Sigmoid colon (tissue), 7 donors: Measurements from ENCODE around the gene OR10A6. TPM values are rescaled to one million over a fixed set of nuclear protein-coding genes. Genes with fewer than 3 reads are reported as not detected.

Source experiments
- DNase-seq: peaks from one replicate; pipeline ENCODE4 v3.0.0-alpha.2; 2019
- H3K27ac ChIP-seq, 4 donors: fragments of 200-600 bp; sonication (generic); one replicate each; pipeline ENCODE4 v1.5.1; 2016 to 2019; ENCODE audit warnings: mild to moderate bottlenecking in 1 of 4
- H3K27me3 ChIP-seq, 3 donors: fragments of 200-600 bp; sonication (generic); one replicate each; pipeline ENCODE4 v1.5.1; 2019; ENCODE audit warnings: mild to moderate bottlenecking in 1 of 3
- H3K36me3 ChIP-seq, 4 donors: fragments of 200-600 bp; sonication (generic); one replicate each; pipeline ENCODE4 v1.5.1; 2016 to 2019
- H3K4me1 ChIP-seq, 4 donors: fragments of 200-600 bp; sonication (generic); one replicate each; pipeline ENCODE4 v1.5.1; 2017 to 2019
- H3K4me3 ChIP-seq, 4 donors: fragments of 200-600 bp; sonication (generic); one replicate each; pipeline ENCODE4 v1.5.1; 2017 to 2019; ENCODE audit warnings: mild to moderate bottlenecking in 2 of 4, moderate library complexity in 1 of 4
- H3K9me3 ChIP-seq, 4 donors: fragments of 200-600 bp in 3 of 4; sonication (generic) in 3 of 4; one replicate each; pipeline versions ENCODE4 v1.5.1 to v1.6.1; 2013 to 2019
- CTCF ChIP-seq, 4 experiments: fragments of 450-650 bp in 3 of 4; fragments of 200-600 bp in 1 of 4; IDR thresholded peaks; one replicate each; pipeline ENCODE4 v1.5.1; 2016 to 2019; ENCODE audit warnings: antibody characterized with exemption in 4 of 4, mild to moderate bottlenecking in 3 of 4, moderate library complexity in 2 of 4
- EP300 ChIP-seq, 4 donors: sonication (generic); formaldehyde crosslinking; IDR thresholded peaks; one replicate each; pipeline ENCODE4 v1.6.1; 2017; ENCODE audit warnings: antibody characterized with exemption in 4 of 4
- POLR2A ChIP-seq, 2 donors: fragments of 450-650 bp; IDR thresholded peaks; one replicate each; pipeline ENCODE4 v1.6.1; 2016; ENCODE audit warnings: antibody characterized with exemption in 2 of 2, mild to moderate bottlenecking in 2 of 2, moderate library complexity in 2 of 2
- POLR2AphosphoS5 ChIP-seq, 4 donors: sonication (generic); formaldehyde crosslinking; IDR thresholded peaks; one replicate each; pipeline ENCODE4 v1.6.1; 2017; ENCODE audit warnings: antibody characterized with exemption in 4 of 4
- WGBS, 2 donors: extraction: QIAGEN DNeasy Blood & Tissue Kit; methylation state at CpG; one replicate each; pipeline ENCODE4 v1.1.7; 2013; 5-methylcytosine and 5-hydroxymethylcytosine counted together
- intact Hi-C: fragments of 100-400 bp; cut with DNase I; formaldehyde crosslinking; loops from one replicate; pipeline ENCODE4 v1.15.1; 2023
- polyA plus RNA-seq, 3 donors: library from polyadenylated mRNA; stranded (reverse); fragments of 200-250 nt; gene quantifications; one replicate each; pipeline ENCODE4 v1.2.3, GENCODE V29; 2013
- total RNA-seq, 4 donors: library from RNA; depleted of rRNA; stranded (reverse); fragments of >200 nt; gene quantifications; one replicate each; pipeline ENCODE4 v1.1.0, GENCODE V29; 2016
- donor health status: healthy with polysubstance abuse.
- donor health status: Bipolar disorder and iron deficiency.
- donor health status: healthy.

Gene OR10A6
- total and polyA plus RNA-seq, 7 donors = not detected

- H3K36me3 ChIP-seq = no peaks in the 10 kb centered on the region
- H3K9me3 ChIP-seq = no peaks in the 10 kb centered on the region
- intact Hi-C loops = no loop called here
- no peak for DNase-seq
- H3K4me1 ChIP-seq = no peaks in the 10 kb centered on the region
- H3K27me3 ChIP-seq = no peaks in the 10 kb centered on the region
- TF ChIP-seq CTCF (IDR thresholded peaks at IDR 0.05) (no peak), POLR2AphosphoS5 (IDR thresholded peaks at IDR 0.05) (no peak), EP300 (IDR thresholded peaks at IDR 0.05) (no peak)
- H3K4me3 ChIP-seq = no peak overlapping the region
- WGBS, 2 donors = 83 to 87% methylated on average over 2 of the region's 2 CpGs
- no peak overlapping the region for H3K27ac ChIP-seq
These were observed 12.9 kb downstream of the OR10A6 start for GRCh38 chr11:7918141-7918540.

GRCh38 chr11:7911011-7911410 is 20.1 kb downstream of the OR10A6 start:
- intact Hi-C loops = no loop called here
- no peak overlapping the region for H3K27ac ChIP-seq
- no peaks in the 10 kb centered on the region for H3K27me3 ChIP-seq
- no peaks in the 10 kb centered on the region for H3K36me3 ChIP-seq
- H3K4me3 ChIP-seq = no peak overlapping the region
- TF ChIP-seq EP300 (IDR thresholded peaks at IDR 0.05) = no peak
- no peak for TF ChIP-seq POLR2AphosphoS5 (IDR thresholded peaks at IDR 0.05)
- no peak for TF ChIP-seq CTCF (IDR thresholded peaks at IDR 0.05)
- TF ChIP-seq POLR2A (IDR thresholded peaks at IDR 0.05) = no peak
- no peaks in the 10 kb centered on the region for H3K9me3 ChIP-seq
- H3K4me1 ChIP-seq = no peaks in the 10 kb centered on the region
- DNase-seq = no peak

GRCh38 chr11:7910286-7910788 is 20.7 kb downstream of the OR10A6 start:
- 47 to 58% methylated on average over 2 of the region's 2 CpGs for WGBS, 2 donors
- Histone ChIP-seq H3K9me3 (no peaks in the 10 kb centered on the region), H3K4me3 (no peak overlapping the region), H3K27me3 (no peaks in the 10 kb centered on the region), H3K27ac (no peak overlapping the region), H3K36me3 (no peaks in the 10 kb centered on the region), H3K4me1 (no peaks in the 10 kb centered on the region)
- TF ChIP-seq POLR2AphosphoS5 (IDR thresholded peaks at IDR 0.05) (no peak), EP300 (IDR thresholded peaks at IDR 0.05) (no peak), CTCF (IDR thresholded peaks at IDR 0.05) (no peak), POLR2A (IDR thresholded peaks at IDR 0.05) (no peak)
- no peak for DNase-seq
- intact Hi-C loops = no loop called here

- Histone ChIP-seq H3K36me3 (no peaks in the 10 kb centered on the region), H3K4me1 (no peaks in the 10 kb centered on the region), H3K9me3 (no peaks in the 10 kb centered on the region), H3K27me3 (no peaks in the 10 kb centered on the region), H3K27ac (no peak overlapping the region), H3K4me3 (no peak overlapping the region)
- TF ChIP-seq EP300 (IDR thresholded peaks at IDR 0.05) (no peak), POLR2AphosphoS5 (IDR thresholded peaks at IDR 0.05) (no peak), POLR2A (IDR thresholded peaks at IDR 0.05) (no peak), CTCF (IDR thresholded peaks at IDR 0.05) (no peak)
- no peak for DNase-seq
- 59 to 73% methylated on average over 2 of the region's 2 CpGs for WGBS, 2 donors
- intact Hi-C loops = no loop called here
These were observed 21.3 kb downstream of the OR10A6 start for GRCh38 chr11:7909585-7910285.

- TF ChIP-seq POLR2AphosphoS5 (IDR thresholded peaks at IDR 0.05) (no peak), CTCF (IDR thresholded peaks at IDR 0.05) (no peak), EP300 (IDR thresholded peaks at IDR 0.05) (no peak), POLR2A (IDR thresholded peaks at IDR 0.05) (no peak)
- no peaks in the 10 kb centered on the region for H3K27me3 ChIP-seq
- 56 to 57% methylated on average over 3 of the region's 3 CpGs for WGBS, 2 donors
- no peak overlapping the region for H3K27ac ChIP-seq
- no peaks in the 10 kb centered on the region for H3K4me1 ChIP-seq
- no peak overlapping the region for H3K4me3 ChIP-seq
- no peak for DNase-seq
- intact Hi-C loops = no loop called here
- H3K36me3 ChIP-seq = no peaks in the 10 kb centered on the region
- H3K9me3 ChIP-seq = no peaks in the 10 kb centered on the region
These were observed 23.9 kb downstream of the OR10A6 start for GRCh38 chr11:7907121-7907520.
